H1 (cell line): ENCODE results near the gene SERPINB6. TPM values are rescaled to one million over a fixed set of nuclear protein-coding genes. Genes with fewer than 3 reads are reported as not detected.

ENCODE experiments used
- CTCF ChIA-PET: fragments of 300-600 bp; sonication (Branson Sonifier 250); formaldehyde crosslinking; loops from one replicate; lab custom pipeline; 2021; ENCODE audit not compliant: partially characterized antibody; lab: Charles Lee
- POLR2A ChIA-PET: fragments of 300-600 bp; sonication (Branson Sonifier 250); formaldehyde crosslinking; loops from one replicate; lab custom pipeline; 2021; ENCODE audit warnings: inconsistent platforms; ENCODE audit not compliant: partially characterized antibody; lab: Charles Lee
- DNase-seq, 2 experiments: peaks; one replicate each; pipeline versions ENCODE4 v3.0.0 to v3.0.0-alpha.2; 2010 to 2022; ENCODE audit warnings: low spot score in 2 of 2, low read depth in 1 of 2, mixed read lengths in 1 of 2
- FAIRE-seq: peaks from 2 replicates; lab custom pipeline; 2011; peaks lifted over from hg19 to GRCh38; lab: Jason Lieb, UNC
- H2AFZ ChIP-seq: 2 replicates; pipeline ENCODE4 v1.8.1; 2012; ENCODE audit warnings: low read length, inconsistent platforms
- H2AK5ac ChIP-seq: 2 replicates; pipeline ENCODE4 v1.6.1; 2013; ENCODE audit warnings: low read depth, low read length
- H2BK120ac ChIP-seq: replicated peaks from 2 replicates; pipeline ENCODE3; 2013; ENCODE audit warnings: low read depth, low read length, inconsistent platforms
- H2BK12ac ChIP-seq: 2 replicates; pipeline ENCODE4 v1.6.1; 2013; ENCODE audit warnings: low read depth, low read length
- H2BK15ac ChIP-seq: 2 replicates; pipeline ENCODE4 v1.6.1; 2013; ENCODE audit warnings: low read length
- H2BK20ac ChIP-seq: 2 replicates; pipeline ENCODE4 v1.6.1; 2013; ENCODE audit warnings: low read length
- H2BK5ac ChIP-seq: 2 replicates; pipeline ENCODE4 v1.6.1; 2013; ENCODE audit warnings: low read depth, low read length
- H3K14ac ChIP-seq: 2 replicates; pipeline ENCODE4 v1.6.1; 2013; ENCODE audit warnings: inconsistent platforms; ENCODE audit not compliant: insufficient read length
- H3K18ac ChIP-seq: 2 replicates; pipeline ENCODE4 v1.6.1; 2013; ENCODE audit warnings: low read length; ENCODE audit errors: extremely low read depth
- H3K23ac ChIP-seq: 2 replicates; pipeline ENCODE4 v1.6.1; 2013; ENCODE audit warnings: inconsistent platforms; ENCODE audit not compliant: insufficient read length
- H3K23me2 ChIP-seq: 2 replicates; pipeline ENCODE4 v1.6.1; 2013; ENCODE audit warnings: low read depth, low read length
- H3K27ac ChIP-seq: 2 replicates; pipeline ENCODE4 v1.6.1; 2011; ENCODE audit warnings: low read depth, low read length, inconsistent platforms
- H3K27me3 ChIP-seq, 4 experiments: replicated peaks in 1 of 4; 1 replicate in 1 of 4; 2 replicates in 3 of 4; pipeline versions ENCODE4 v1.6.1 to v1.8.1; 2011 to 2013; ENCODE audit warnings: low read length in 3 of 4, mild to moderate bottlenecking in 3 of 4, inconsistent platforms in 2 of 4, mixed read lengths in 2 of 4, moderate library complexity in 1 of 4; ENCODE audit not compliant: control insufficient read depth in 3 of 4, insufficient read depth in 3 of 4; ENCODE audit errors: extremely low read depth in 1 of 4
- H3K36me3 ChIP-seq, 4 experiments: 2 replicates each; pipeline versions ENCODE4 v1.6.1 to v1.8.1; 2011 to 2013; ENCODE audit warnings: mild to moderate bottlenecking in 4 of 4, low read length in 3 of 4, moderate library complexity in 2 of 4, control low read depth in 1 of 4, inconsistent platforms in 1 of 4; ENCODE audit not compliant: insufficient read depth in 4 of 4, control insufficient read depth in 2 of 4
- H3K4ac ChIP-seq: replicated peaks from 2 replicates; pipeline ENCODE3; 2013; ENCODE audit warnings: low read length, low read depth, mixed read lengths, inconsistent platforms; ENCODE audit not compliant: insufficient read length
- H3K4me1 ChIP-seq, 4 experiments: replicated peaks in 1 of 4; 1 replicate in 1 of 4; 2 replicates in 3 of 4; pipeline versions ENCODE4 v1.6.1 to v1.8.1; 2011 to 2013; ENCODE audit warnings: low read length in 3 of 4, inconsistent platforms in 2 of 4, mixed read lengths in 1 of 4; ENCODE audit not compliant: insufficient read depth in 4 of 4, control insufficient read depth in 3 of 4
- H3K4me2 ChIP-seq, 2 experiments: 2 replicates each; pipeline versions ENCODE4 v1.6.1 to v1.8.1; 2011 to 2013; ENCODE audit warnings: low read depth in 2 of 2, low read length in 2 of 2, control low read depth in 1 of 2, inconsistent platforms in 1 of 2, mild to moderate bottlenecking in 1 of 2; ENCODE audit not compliant: insufficient read depth in 1 of 2
- H3K4me3 ChIP-seq, 4 experiments: fragments of 200-600, 300-600 bp in 1 of 4; sonication (generic), shearing (Covaris generic), sonication (Bioruptor Twin) in 1 of 4; 2 replicates each; pipeline versions ENCODE4 v1.5.1 to v1.8.1; 2011 to 2016; ENCODE audit warnings: low read length in 4 of 4, low read depth in 3 of 4, control low read depth in 2 of 4, inconsistent platforms in 2 of 4, mild to moderate bottlenecking in 2 of 4, mixed read lengths in 1 of 4, moderate library complexity in 1 of 4; ENCODE audit not compliant: insufficient read depth in 2 of 4; ENCODE audit errors: extremely low read depth in 1 of 4
- H3K56ac ChIP-seq: replicated peaks from 2 replicates; pipeline ENCODE3; 2013; ENCODE audit warnings: low read depth, mild to moderate bottlenecking, mixed read lengths, low read length, inconsistent platforms; ENCODE audit not compliant: insufficient read length
- H3K79me1 ChIP-seq: 2 replicates; pipeline ENCODE4 v1.6.1; 2013; ENCODE audit warnings: low read depth, low read length, control low read depth
- H3K79me2 ChIP-seq, 2 experiments: 2 replicates each; pipeline versions ENCODE4 v1.6.1 to v1.8.1; 2012 to 2013; ENCODE audit warnings: low read length in 2 of 2, mild to moderate bottlenecking in 2 of 2, inconsistent platforms in 1 of 2; ENCODE audit not compliant: insufficient read depth in 2 of 2, control insufficient read depth in 1 of 2
- H3K9ac ChIP-seq, 4 experiments: replicated peaks in 1 of 4; 1 replicate in 1 of 4; 2 replicates in 3 of 4; pipeline versions ENCODE4 v1.6.1 to v1.8.1; 2011 to 2013; ENCODE audit warnings: low read depth in 3 of 4, low read length in 3 of 4, control low read depth in 2 of 4, mild to moderate bottlenecking in 2 of 4, moderate library complexity in 2 of 4, inconsistent platforms in 1 of 4; ENCODE audit errors: extremely low read depth in 1 of 4
- H3K9me3 ChIP-seq, 2 experiments: 2 replicates each; pipeline versions ENCODE4 v1.6.1 to v1.8.1; 2012 to 2013; ENCODE audit warnings: mild to moderate bottlenecking in 2 of 2, moderate library complexity in 2 of 2, control low read depth in 1 of 2, inconsistent platforms in 1 of 2, low read depth in 1 of 2, low read length in 1 of 2, mixed read lengths in 1 of 2; ENCODE audit not compliant: insufficient read depth in 2 of 2
- H4K20me1 ChIP-seq, 2 experiments: replicated peaks in 1 of 2; 2 replicates each; pipeline versions ENCODE3 to v1.8.1; 2011 to 2013; ENCODE audit warnings: inconsistent platforms in 2 of 2, low read length in 2 of 2, mild to moderate bottlenecking in 1 of 2; ENCODE audit not compliant: insufficient read depth in 2 of 2, control insufficient read depth in 1 of 2
- H4K5ac ChIP-seq: 2 replicates; pipeline ENCODE4 v1.6.1; 2013; ENCODE audit warnings: low read length, low read depth, mixed read lengths, inconsistent platforms; ENCODE audit not compliant: insufficient read length
- H4K8ac ChIP-seq: 2 replicates; pipeline ENCODE4 v1.8.0; 2013; ENCODE audit warnings: mild to moderate bottlenecking, moderate library complexity, low read length, inconsistent platforms; ENCODE audit not compliant: insufficient read depth; ENCODE audit errors: extremely low read depth
- H4K91ac ChIP-seq: replicated peaks from 2 replicates; pipeline ENCODE3; 2013; ENCODE audit warnings: low read length, mixed read lengths, inconsistent platforms; ENCODE audit not compliant: insufficient read length
- SP1 ChIP-seq: IDR thresholded peaks from 2 replicates; pipeline ENCODE4 v1.6.1; 2011; ENCODE audit warnings: low read depth, low read length
- WGBS, 2 experiments: shearing (Covaris generic) in 1 of 2; methylation state at CpG; one replicate each; pipeline versions ENCODE4 v1.1.6 to v1.1.7; 2013 to 2015; ENCODE audit warnings: low lambda C conversion rate in 2 of 2, mixed read lengths in 2 of 2, inconsistent platforms in 1 of 2, low coverage in 1 of 2, missing lambda C conversion rate in 1 of 2; ENCODE audit not compliant: insufficient replicate concordance in 2 of 2, insufficient coverage in 1 of 2, insufficient read length in 1 of 2; ENCODE audit errors: extremely low coverage in 1 of 2, missing lambda C conversion rate in 1 of 2; 5-methylcytosine and 5-hydroxymethylcytosine counted together
- polyA plus RNA-seq, 7 experiments: library from polyadenylated mRNA; depleted of rRNA in 3 of 7; stranded (reverse) in 5 of 7; unstranded in 2 of 7; fragments of >200 nt in 5 of 7; fragments of 200-250 nt in 2 of 7; gene quantifications; 1 replicate in 5 of 7; 2 replicates in 1 of 7; 4 replicates in 1 of 7; pipeline versions ENCODE4 v1.2.1 to v1.2.3, GENCODE V29; 2011 to 2013; ENCODE audit warnings: missing spikeins in 2 of 7, mixed read lengths in 2 of 7
- total RNA-seq: library from RNA; stranded (reverse); fragmentation: NEBNext Ultra II Directional; extraction: Animal tissue kit (Norgen Biotek cat#: 25700); gene quantifications from 2 replicates; pipeline ENCODE4 v1.2.1, GENCODE V29; 2021

The SERPINB6 gene
- total and polyA plus RNA-seq, 2 of the 8 experiments (the other 6 are each of a cell fraction or from before 2014, with no cell fraction given), result 27.2 to 29.4 TPM

DNA sequence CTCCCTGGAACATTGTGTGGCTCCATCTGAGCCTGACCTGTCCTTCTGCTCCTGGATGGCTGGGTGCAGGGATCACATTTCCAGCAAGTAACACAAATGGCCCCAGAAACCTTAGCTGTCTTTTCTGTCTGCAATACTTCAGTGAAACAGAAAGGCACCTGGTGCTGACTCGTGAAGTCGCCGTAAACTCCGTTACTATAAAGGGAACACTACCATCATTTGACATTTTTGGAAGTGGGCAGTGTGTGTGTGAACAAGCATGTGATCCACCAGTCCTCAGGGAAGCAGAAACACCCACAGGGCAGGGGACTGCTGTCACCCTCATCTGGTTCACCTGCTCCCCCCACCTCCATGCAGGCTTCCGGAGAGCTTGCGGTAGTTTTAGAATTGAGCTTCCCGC is 23.9 kb downstream of the SERPINB6 start:
- FAIRE-seq (no peak), DNase-seq (peak in 1 of 2 experiments; percentile 30)
- CTCF ChIA-PET, result interaction anchor here (0.6 to 20.6 kb wide), 7 partner anchors 11 to 313 kb away, joined by 3 to 293 read pairs (median 4); no protein-coding TSS in a partner anchor
- TF ChIP-seq SP1, result no peak

More for the DNA sequence above, 23.9 kb downstream of the SERPINB6 start:
- H4K8ac ChIP-seq, result no peak overlapping the region
- no peaks in the 10 kb centered on the region; the same call in 1 of the 2 replicates for H3K23me2 ChIP-seq
- no peak overlapping the region for H4K5ac ChIP-seq
- no peak overlapping the region for H3K4ac ChIP-seq
- no peak overlapping the region for H4K91ac ChIP-seq
- no peaks in the 10 kb centered on the region for H3K27me3 ChIP-seq
- H3K23ac ChIP-seq, result no peak overlapping the region
- H3K4me2 ChIP-seq, result no peak overlapping the region
- no peaks in the 10 kb centered on the region for H4K20me1 ChIP-seq
- POLR2A ChIA-PET, result interaction anchor here (0.9 to 1.7 kb wide), 3 partner anchors 11 to 105 kb away, joined by 3 to 5 read pairs (median 3); partner anchors contain the start of gene SERPINB1
- no peak overlapping the region for H2BK12ac ChIP-seq
- H2BK15ac ChIP-seq, result no peak overlapping the region
- H3K79me1 ChIP-seq, result no peaks in the 10 kb centered on the region
- H3K79me2 ChIP-seq, result no peaks in the 10 kb centered on the region
- WGBS, 2 experiments, result 98% methylated on average over 7 of the region's 7 CpGs; no CpG with 5 or more reads in 1 of the 2 experiments
- no peak overlapping the region for H2BK5ac ChIP-seq
- H3K14ac ChIP-seq, result no peak overlapping the region
- H3K18ac ChIP-seq, result no peak overlapping the region
- H3K4me1 ChIP-seq, result peaks cover 0 to 3% (median 1%) of the 10 kb centered on the region in 4 experiments; a peak in 4 of 7 replicates
- no peak overlapping the region for H2BK120ac ChIP-seq
- H3K4me3 ChIP-seq, result no peak overlapping the region
- H2AFZ ChIP-seq, result no peak overlapping the region
- H3K56ac ChIP-seq, result no peak overlapping the region
- no peaks in the 10 kb centered on the region for H3K36me3 ChIP-seq
- H3K27ac ChIP-seq, result no peak overlapping the region
- H3K9me3 ChIP-seq, result no peaks in the 10 kb centered on the region
- no peak overlapping the region for H2AK5ac ChIP-seq
- no peak overlapping the region for H2BK20ac ChIP-seq
- no peak overlapping the region for H3K9ac ChIP-seq
